ENCODE results near the gene PLXNC1. TPM values are rescaled to one million over a fixed set of nuclear protein-coding genes. Genes with fewer than 3 reads are reported as not detected.
"Not testable (repeated sequence)": the region's sequence is repeated elsewhere in the genome, so short reads cannot be mapped to it uniquely, and the experiment has no call there.

Gene PLXNC1
- polyA plus RNA-seq, 3 donors from 2014 or later = 2.3 to 3.3 (median 2.5) TPM

GRCh38 chr12:94289461-94290312 lies 141.3 kb downstream of the PLXNC1 start:
- H3K36me3 Mint-ChIP-seq = peaks cover 9 to 37% (median 11%) of the 10 kb centered on the region in 3 donors
- peak overlapping the region in 3 of 6 donors; percentile 25 to 48 (median 43) for H3K27ac Mint-ChIP-seq
- no peak overlapping the region for H3K4me3 Mint-ChIP-seq

DNA sequence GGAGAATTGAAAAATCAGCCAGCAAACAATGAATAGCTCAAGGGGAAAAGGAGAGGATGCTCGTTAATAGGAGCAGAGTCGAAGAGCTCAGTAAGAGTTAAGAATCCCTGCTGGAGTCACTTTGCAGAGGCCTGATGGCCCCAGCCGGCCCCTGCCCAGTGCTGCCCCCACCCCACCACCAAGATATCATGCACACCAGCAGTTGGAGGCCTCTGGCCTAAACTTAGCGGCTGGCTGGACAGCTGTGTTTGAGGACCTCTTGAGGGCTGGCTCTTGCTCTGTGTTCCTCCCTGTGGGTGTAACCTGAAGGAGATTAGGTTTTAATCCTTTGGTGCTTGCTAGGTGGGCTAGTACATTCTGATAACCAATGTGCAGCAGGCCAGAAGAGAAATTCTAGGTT lies 142.0 kb downstream of the PLXNC1 start:
- Mint-ChIP-seq H3K9me3 (no peaks in the 10 kb centered on the region), H3K4me1 (peaks cover 0 to 2% of the 10 kb centered on the region in 2 donors), H3K27me3 (ENCODE audit: low read depth in 3 of 3) (peaks cover 0 to 4% (median 2%) of the 10 kb centered on the region in 3 donors), H3K27ac (peak overlapping the region in 1 of 6 donors; percentile 43), H3K36me3 (peaks cover 15 to 38% (median 16%) of the 10 kb centered on the region in 3 donors), H3K4me3 (no peak overlapping the region)
- no peak for DNase-seq

More at GRCh38 chr12:94289461-94290312, 141.3 kb downstream of the PLXNC1 start:
- Mint-ChIP-seq H3K9me3 (no peaks in the 10 kb centered on the region), H3K27me3 (ENCODE audit: low read depth in 3 of 3) (peaks cover 2 to 4% (median 3%) of the 10 kb centered on the region in 3 donors), H3K4me1 (peaks cover 0 to 5% of the 10 kb centered on the region in 2 donors)
- no peak for DNase-seq

DNA sequence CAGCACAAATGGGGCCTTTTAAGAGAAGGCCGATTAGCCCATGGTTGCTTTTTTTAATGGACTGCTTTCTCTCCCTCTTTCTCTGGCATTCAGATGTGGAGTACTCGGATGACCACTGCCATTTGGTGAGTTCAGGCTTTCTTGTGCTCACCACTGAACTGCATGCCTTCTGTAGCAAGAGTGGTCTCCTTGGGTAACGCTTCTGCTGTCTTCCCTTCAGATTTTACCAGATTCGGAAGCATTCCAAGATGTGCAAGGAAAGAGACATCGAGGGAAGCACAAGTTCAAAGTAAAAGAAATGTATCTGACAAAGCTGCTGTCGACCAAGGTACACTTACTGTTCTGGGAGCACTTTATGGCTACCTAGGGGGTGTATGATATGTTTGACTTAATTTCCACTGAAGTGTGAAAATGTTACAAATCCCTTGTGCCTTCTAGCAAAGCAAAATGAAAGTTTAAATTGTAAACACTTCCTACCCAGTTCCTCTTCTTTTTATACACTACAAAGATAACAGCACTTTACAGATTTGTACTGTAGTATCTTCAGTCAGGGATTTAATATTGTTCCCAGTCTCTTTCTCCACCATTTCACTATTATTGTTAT lies 148.8 kb downstream of the PLXNC1 start:
- H3K27ac Mint-ChIP-seq = no peak overlapping the region
- H3K36me3 Mint-ChIP-seq = peaks cover 59 to 69% (median 60%) of the 10 kb centered on the region in 3 donors
- no peak overlapping the region for H3K4me3 Mint-ChIP-seq
- H3K27me3 Mint-ChIP-seq (ENCODE audit: low read depth in 3 of 3) = peaks cover under 1 to 3% (median 2%) of the 10 kb centered on the region in 3 donors
- DNase-seq = no peak
- no peaks in the 10 kb centered on the region for H3K9me3 Mint-ChIP-seq
- H3K4me1 Mint-ChIP-seq = peaks cover 5 to 7% of the 10 kb centered on the region in 2 donors

DNA sequence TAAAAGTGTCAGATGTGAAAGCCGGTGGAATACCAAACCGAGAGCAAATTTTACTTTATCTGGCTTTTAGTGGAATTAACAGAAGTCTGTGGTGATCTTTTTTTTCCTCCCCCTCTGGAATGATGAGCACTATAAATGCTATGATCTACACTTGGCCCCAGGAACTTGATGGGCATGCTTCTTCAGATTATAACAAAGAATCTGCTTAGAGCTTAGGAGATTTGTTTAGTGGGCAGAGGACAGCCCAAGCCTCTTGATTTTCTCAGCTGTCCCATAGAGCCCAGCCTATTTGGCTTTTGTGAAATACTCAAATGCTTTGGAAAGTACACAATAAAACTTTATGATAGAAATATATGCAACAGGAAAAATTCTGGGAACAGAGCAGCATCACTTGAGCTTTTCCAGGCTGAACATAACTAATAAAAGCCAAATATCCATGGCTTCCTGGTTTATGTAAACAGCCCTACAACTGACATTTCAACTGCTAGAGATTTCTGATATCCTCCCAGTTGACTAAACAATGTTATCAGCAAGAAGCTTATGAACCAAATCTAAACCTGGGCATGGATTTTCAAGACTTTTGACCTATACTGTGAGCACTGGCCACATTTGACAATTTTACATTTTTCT lies 149.6 kb downstream of the PLXNC1 start:
- Mint-ChIP-seq H3K4me3 (no peak overlapping the region), H3K36me3 (peaks cover 65 to 74% (median 67%) of the 10 kb centered on the region in 3 donors), H3K27ac (no peak overlapping the region), H3K4me1 (peaks cover 7 to 13% of the 10 kb centered on the region in 2 donors), H3K9me3 (no peaks in the 10 kb centered on the region), H3K27me3 (ENCODE audit: low read depth in 3 of 3) (peaks cover under 1 to 3% (median 1%) of the 10 kb centered on the region in 3 donors)
- no peak for DNase-seq

GRCh38 chr12:94299846-94300245 lies 151.5 kb downstream of the PLXNC1 start:
- peaks cover 63 to 75% (median 67%) of the 10 kb centered on the region in 3 donors for H3K36me3 Mint-ChIP-seq
- H3K27ac Mint-ChIP-seq = peak overlapping the region in 1 of 6 donors; percentile 5
- peaks cover 7 to 13% of the 10 kb centered on the region in 2 donors for H3K4me1 Mint-ChIP-seq
- H3K4me3 Mint-ChIP-seq = no peak overlapping the region
- no peaks in the 10 kb centered on the region for H3K9me3 Mint-ChIP-seq
- DNase-seq = no peak
- H3K27me3 Mint-ChIP-seq (ENCODE audit: low read depth in 3 of 3) = peaks cover 0 to 3% (median 1%) of the 10 kb centered on the region in 3 donors

DNA sequence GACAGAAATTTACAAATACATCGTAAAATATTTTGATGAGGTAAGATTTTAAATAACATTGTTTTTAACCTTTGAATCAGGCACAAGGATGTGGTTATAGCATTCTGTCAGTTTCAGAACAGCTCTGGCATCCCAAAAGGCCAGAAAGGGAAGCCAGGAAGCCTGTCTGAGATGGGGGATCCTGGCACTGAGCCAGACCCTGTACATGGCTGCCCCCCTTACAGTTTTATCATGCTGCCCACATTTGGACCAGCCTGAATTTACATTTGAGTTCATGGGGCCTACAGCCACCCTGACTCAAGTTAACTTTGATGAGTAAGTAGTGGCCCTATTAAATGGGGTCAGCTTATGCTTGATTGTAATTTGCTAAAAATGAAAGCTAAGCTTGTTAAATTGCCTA lies 155.6 kb downstream of the PLXNC1 start:
- Mint-ChIP-seq H3K9me3 (no peaks in the 10 kb centered on the region), H3K27me3 (ENCODE audit: low read depth in 3 of 3) (peaks cover 0 to 1% (median 0%) of the 10 kb centered on the region in 3 donors), H3K4me3 (no peak overlapping the region), H3K27ac (no peak overlapping the region), H3K36me3 (peaks cover 45 to 72% (median 48%) of the 10 kb centered on the region in 3 donors), H3K4me1 (peaks cover 9 to 20% of the 10 kb centered on the region in 2 donors)
- no peak for DNase-seq

GRCh38 chr12:94304566-94305061 lies 156.2 kb downstream of the PLXNC1 start:
- DNase-seq = no peak
- Mint-ChIP-seq H3K27me3 (ENCODE audit: low read depth in 3 of 3) (peaks cover 0 to 1% (median 0%) of the 10 kb centered on the region in 3 donors), H3K27ac (peak overlapping the region in 2 of 6 donors; percentile 2 to 11), H3K4me3 (no peak overlapping the region), H3K4me1 (peaks cover 9 to 20% of the 10 kb centered on the region in 2 donors), H3K36me3 (peaks cover 49 to 73% (median 50%) of the 10 kb centered on the region in 3 donors), H3K9me3 (no peaks in the 10 kb centered on the region)

DNA sequence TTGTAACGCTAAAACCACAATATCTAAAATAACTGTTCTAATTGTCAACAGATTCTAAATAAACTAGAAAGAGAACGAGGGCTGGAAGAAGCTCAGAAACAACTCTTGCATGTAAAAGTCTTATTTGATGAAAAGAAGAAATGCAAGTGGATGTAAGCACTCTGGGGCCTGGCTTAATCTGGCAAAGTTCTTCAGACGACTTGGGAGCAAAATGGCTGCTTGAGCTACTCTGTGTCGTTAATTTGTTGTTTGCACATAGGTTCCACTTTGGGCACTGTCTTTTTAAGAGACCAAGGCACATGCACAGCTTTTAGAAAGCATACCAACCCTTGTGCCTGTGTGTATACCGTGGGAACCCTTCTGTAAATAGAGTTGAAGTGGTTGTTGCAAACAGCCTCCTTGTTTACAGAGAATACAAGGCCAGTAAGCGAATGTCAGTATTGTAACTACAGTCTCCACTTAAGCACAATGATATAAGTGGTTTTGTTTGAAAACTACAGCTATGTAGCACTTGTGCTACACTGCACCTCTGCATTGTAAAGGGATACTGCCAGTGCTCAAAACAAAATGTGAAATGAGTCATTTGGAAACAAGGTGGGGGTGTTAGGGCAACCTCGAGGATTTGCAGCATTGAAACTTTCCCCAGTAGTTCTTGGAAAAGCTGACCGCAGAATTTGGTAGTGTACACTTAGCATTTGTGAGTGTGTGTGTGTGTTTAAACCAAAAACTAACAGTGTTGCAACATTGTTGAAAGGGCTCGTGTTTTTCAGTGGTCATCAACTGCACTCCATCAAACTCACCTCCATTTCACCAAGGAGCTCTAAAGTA lies 157.0 kb downstream of the PLXNC1 start:
- DNase-seq = no peak
- peaks cover 9 to 20% of the 10 kb centered on the region in 2 donors for H3K4me1 Mint-ChIP-seq
- peaks cover 0 to 1% (median 0%) of the 10 kb centered on the region in 3 donors for H3K27me3 Mint-ChIP-seq (ENCODE audit: low read depth in 3 of 3)
- peak overlapping the region in 2 of 6 donors; percentile 27 to 64 for H3K27ac Mint-ChIP-seq
- H3K36me3 Mint-ChIP-seq = peaks cover 43 to 68% (median 47%) of the 10 kb centered on the region in 3 donors
- peak overlapping the region in 1 of 5 donors; percentile 53 for H3K4me3 Mint-ChIP-seq
- H3K9me3 Mint-ChIP-seq = no peaks in the 10 kb centered on the region

DNA sequence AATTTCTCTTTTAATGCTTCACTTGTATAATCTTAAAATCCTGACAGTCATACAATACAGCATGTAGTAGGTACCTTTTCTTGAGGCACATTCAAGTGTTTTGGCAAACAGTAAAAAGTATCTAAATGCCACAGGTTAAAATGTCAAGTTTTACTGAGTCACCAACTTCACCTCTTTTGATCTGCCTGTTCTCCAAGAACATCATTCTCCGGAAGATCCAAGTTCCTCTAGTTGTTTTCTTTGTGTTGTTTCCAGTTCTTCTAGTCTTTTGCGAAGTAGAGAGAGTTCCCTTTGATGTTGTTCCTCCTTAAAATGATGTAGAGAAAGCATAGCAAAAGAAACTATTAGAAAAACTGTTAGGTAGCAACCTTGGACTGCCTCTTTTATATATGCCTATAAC lies 160.2 kb downstream of the PLXNC1 start:
- Mint-ChIP-seq H3K4me3 (no peak overlapping the region), H3K27ac (no peak overlapping the region), H3K27me3 (ENCODE audit: low read depth in 3 of 3) (peaks cover 0 to under 1% (median 0%) of the 10 kb centered on the region in 3 donors), H3K36me3 (peaks cover 25 to 44% (median 33%) of the 10 kb centered on the region in 3 donors), H3K4me1 (peaks cover 2 to 7% of the 10 kb centered on the region in 2 donors), H3K9me3 (no peaks in the 10 kb centered on the region)
- no peak for DNase-seq

GRCh38 chr12:94309373-94309772 lies 161.0 kb downstream of the PLXNC1 start:
- DNase-seq = no peak
- Mint-ChIP-seq H3K9me3 (no peaks in the 10 kb centered on the region), H3K27ac (no peak overlapping the region), H3K36me3 (peaks cover 24 to 41% (median 33%) of the 10 kb centered on the region in 3 donors), H3K4me3 (no peak overlapping the region), H3K4me1 (peaks cover 2 to 7% of the 10 kb centered on the region in 2 donors), H3K27me3 (ENCODE audit: low read depth in 3 of 3) (peaks cover 0 to 2% (median 0%) of the 10 kb centered on the region in 3 donors)

DNA sequence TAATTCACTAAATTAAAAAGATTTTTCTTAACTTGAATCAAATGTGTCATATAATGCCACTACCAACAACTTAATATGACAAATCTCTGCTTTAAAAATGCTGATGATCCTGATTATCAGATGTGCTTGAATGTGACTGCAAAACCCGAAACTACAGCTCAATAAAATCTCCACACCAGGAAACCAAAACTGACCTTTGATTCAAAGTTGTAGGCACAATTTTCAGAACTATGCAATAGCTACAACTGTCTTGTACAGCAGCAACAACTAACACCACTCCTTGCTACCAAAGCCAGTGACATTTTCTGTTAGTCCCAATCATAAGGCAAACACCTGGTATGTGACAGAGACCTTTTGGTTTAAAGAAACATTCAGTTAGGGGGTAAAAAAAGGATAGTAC lies 164.0 kb downstream of the PLXNC1 start:
- Mint-ChIP-seq H3K27me3 (ENCODE audit: low read depth in 3 of 3) (peaks cover 0 to 2% (median 0%) of the 10 kb centered on the region in 3 donors), H3K36me3 (peaks cover 15 to 40% (median 23%) of the 10 kb centered on the region in 3 donors), H3K27ac (peak overlapping the region in 1 of 6 donors; percentile 46), H3K4me1 (no peaks in the 10 kb centered on the region), H3K4me3 (no peak overlapping the region), H3K9me3 (peaks cover 0 to 4% (median 0%) of the 10 kb centered on the region in 6 donors)
- no peak for DNase-seq

GRCh38 chr12:94316600-94316999 lies 168.2 kb downstream of the PLXNC1 start:
- H3K36me3 Mint-ChIP-seq = peaks cover 35 to 49% (median 37%) of the 10 kb centered on the region in 3 donors
- H3K27ac Mint-ChIP-seq; DNase-seq; H3K4me3 Mint-ChIP-seq; H3K27me3 Mint-ChIP-seq (ENCODE audit: low read depth in 3 of 3); H3K4me1 Mint-ChIP-seq: not testable (repeated sequence)
- H3K9me3 Mint-ChIP-seq = peaks cover 21 to 35% (median 27%) of the 10 kb centered on the region in 6 donors

Data from immature natural killer cell (primary cell).